ENCODE measurements around the gene RILPL1. TPM values are rescaled to one million over a fixed set of nuclear protein-coding genes. Genes with fewer than 3 reads are reported as not detected.
"Not testable (repeated sequence)": the region's sequence is repeated elsewhere in the genome, so short reads cannot be mapped to it uniquely, and the experiment has no call there.

The RILPL1 gene
- total RNA-seq, result 0.67 and 0.69 TPM in 2 replicates

- no peak within 1 kb of the TSS for H3K27ac Mint-ChIP-seq
- no peaks in the 10 kb centered on the region for H3K9me3 Mint-ChIP-seq
- POLR2A ChIA-PET, result interaction anchor here (0.5 kb wide), 1 partner anchor 640 kb away, joined by 4 read pairs; no protein-coding TSS in a partner anchor
Measured at GRCh38 chr12:123533672-123534643, at the start of gene RILPL1. RILPL1 (minus strand) TSS chr12:123533719; CDS start chr12:123533482, 237 bp downstream.

DNA sequence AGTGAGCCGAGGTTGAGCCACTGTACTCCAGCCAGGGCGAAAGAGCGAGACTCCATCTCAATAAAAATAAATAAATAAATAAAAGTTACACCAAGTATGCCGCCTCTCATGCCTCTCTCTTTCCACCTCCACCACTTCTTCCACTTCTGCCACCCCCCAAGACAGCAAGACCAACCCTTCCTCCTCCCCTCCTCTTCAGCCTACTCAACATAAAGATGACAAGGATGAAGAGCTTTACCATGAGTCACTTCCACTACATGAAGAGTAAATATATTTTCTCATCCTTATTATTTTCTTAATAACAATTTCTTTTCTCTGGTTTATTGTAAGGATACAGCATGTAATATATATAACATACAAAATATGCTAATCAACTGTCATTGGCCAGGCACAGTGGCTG lies 47.3 kb upstream of the RILPL1 start:
- Mint-ChIP-seq H3K9me3 (no peaks in the 10 kb centered on the region), H3K4me1 (peaks cover 26% of the 10 kb centered on the region), H3K4me3 (no peak overlapping the region), H3K27ac (no peak overlapping the region), H3K36me3 (ENCODE audit: low read depth) (peaks cover 5% of the 10 kb centered on the region), H3K27me3 (no peaks in the 10 kb centered on the region)
- ATAC-seq (ENCODE audit: low read depth) (no peak), DNase-seq (no peak)
- no peak for TF ChIP-seq CTCF (IDR thresholded peaks at IDR 0.05)
- intact Hi-C loops (cut with micrococcal nuclease), result loop anchor here (5.0 kb wide), 2 partner anchors 143 to 243 kb away; partner anchors contain the start of gene RILPL2
- CTCF ChIA-PET, result no interaction called here
- POLR2A ChIA-PET, result no interaction called here

More at GRCh38 chr12:123533672-123534643, at the start of gene RILPL1:
- intact Hi-C loops (cut with micrococcal nuclease), result loop anchor here (2.0 kb wide), 1 partner anchor 97 kb away; the partner anchor contains the start of gene RILPL2
- Mint-ChIP-seq H3K36me3 (ENCODE audit: low read depth) (no peaks in the 10 kb centered on the region), H3K4me1 (peaks cover 20% of the 10 kb centered on the region), H3K27me3 (no peaks in the 10 kb centered on the region), H3K4me3 (peak within 1 kb of the TSS; percentile 85)
- peak; percentile 66 for DNase-seq
- ATAC-seq (ENCODE audit: low read depth), result peak; percentile 72
- TF ChIP-seq CTCF (IDR thresholded peaks at IDR 0.05), result no peak
- CTCF ChIA-PET, result no interaction called here

GRCh38 chr12:123578829-123579228 lies 45.3 kb upstream of the RILPL1 start:
- H3K27me3 Mint-ChIP-seq; CTCF ChIA-PET; H3K27ac Mint-ChIP-seq; H3K4me3 Mint-ChIP-seq; ATAC-seq (ENCODE audit: low read depth); intact Hi-C loops (cut with micrococcal nuclease); H3K36me3 Mint-ChIP-seq (ENCODE audit: low read depth); DNase-seq; H3K9me3 Mint-ChIP-seq: not testable (repeated sequence)
- POLR2A ChIA-PET, result interaction anchor here (1.3 kb wide), 1 partner anchor 214 kb away, joined by 6 read pairs; the partner anchor contains the start of gene SBNO1
- H3K4me1 Mint-ChIP-seq, result peaks cover 15% of the 10 kb centered on the region

GRCh38 chr12:123578243-123578642 lies 44.7 kb upstream of the RILPL1 start:
- Mint-ChIP-seq H3K4me3 (no peak overlapping the region), H3K27ac (no peak overlapping the region), H3K36me3 (ENCODE audit: low read depth) (no peaks in the 10 kb centered on the region), H3K4me1 (peaks cover 13% of the 10 kb centered on the region), H3K9me3 (no peaks in the 10 kb centered on the region), H3K27me3 (no peaks in the 10 kb centered on the region)
- intact Hi-C loops (cut with micrococcal nuclease), result no loop called here
- TF ChIP-seq CTCF (IDR thresholded peaks at IDR 0.05), result no peak
- ChIA-PET CTCF (no interaction called here), POLR2A (interaction anchor here (0.7 kb wide), 1 partner anchor 660 kb away, joined by 5 read pairs; no protein-coding TSS in a partner anchor)
- no peak for ATAC-seq (ENCODE audit: low read depth)
- DNase-seq, result no peak

GRCh38 chr12:123576611-123577010 lies 43.1 kb upstream of the RILPL1 start:
- Mint-ChIP-seq H3K36me3 (ENCODE audit: low read depth) (no peaks in the 10 kb centered on the region), H3K4me3 (no peak overlapping the region), H3K27ac (no peak overlapping the region), H3K4me1 (peaks cover 3% of the 10 kb centered on the region), H3K27me3 (no peaks in the 10 kb centered on the region), H3K9me3 (no peaks in the 10 kb centered on the region)
- no peak for DNase-seq
- CTCF ChIA-PET, result no interaction called here
- intact Hi-C loops (cut with micrococcal nuclease), result no loop called here
- POLR2A ChIA-PET, result no interaction called here
- no peak for ATAC-seq (ENCODE audit: low read depth)
- TF ChIP-seq CTCF (IDR thresholded peaks at IDR 0.05), result no peak

Measured in activated B cell treated with CpG ODN at 0.5 μM for 24 hours (primary cell).